Measurements from ENCODE around the gene TMEM108.

The TMEM108 gene

GRCh38 chr3:133079621-133080020 is 41.4 kb downstream of the TMEM108 start:
- TF ChIP-seq, protein P1, sequence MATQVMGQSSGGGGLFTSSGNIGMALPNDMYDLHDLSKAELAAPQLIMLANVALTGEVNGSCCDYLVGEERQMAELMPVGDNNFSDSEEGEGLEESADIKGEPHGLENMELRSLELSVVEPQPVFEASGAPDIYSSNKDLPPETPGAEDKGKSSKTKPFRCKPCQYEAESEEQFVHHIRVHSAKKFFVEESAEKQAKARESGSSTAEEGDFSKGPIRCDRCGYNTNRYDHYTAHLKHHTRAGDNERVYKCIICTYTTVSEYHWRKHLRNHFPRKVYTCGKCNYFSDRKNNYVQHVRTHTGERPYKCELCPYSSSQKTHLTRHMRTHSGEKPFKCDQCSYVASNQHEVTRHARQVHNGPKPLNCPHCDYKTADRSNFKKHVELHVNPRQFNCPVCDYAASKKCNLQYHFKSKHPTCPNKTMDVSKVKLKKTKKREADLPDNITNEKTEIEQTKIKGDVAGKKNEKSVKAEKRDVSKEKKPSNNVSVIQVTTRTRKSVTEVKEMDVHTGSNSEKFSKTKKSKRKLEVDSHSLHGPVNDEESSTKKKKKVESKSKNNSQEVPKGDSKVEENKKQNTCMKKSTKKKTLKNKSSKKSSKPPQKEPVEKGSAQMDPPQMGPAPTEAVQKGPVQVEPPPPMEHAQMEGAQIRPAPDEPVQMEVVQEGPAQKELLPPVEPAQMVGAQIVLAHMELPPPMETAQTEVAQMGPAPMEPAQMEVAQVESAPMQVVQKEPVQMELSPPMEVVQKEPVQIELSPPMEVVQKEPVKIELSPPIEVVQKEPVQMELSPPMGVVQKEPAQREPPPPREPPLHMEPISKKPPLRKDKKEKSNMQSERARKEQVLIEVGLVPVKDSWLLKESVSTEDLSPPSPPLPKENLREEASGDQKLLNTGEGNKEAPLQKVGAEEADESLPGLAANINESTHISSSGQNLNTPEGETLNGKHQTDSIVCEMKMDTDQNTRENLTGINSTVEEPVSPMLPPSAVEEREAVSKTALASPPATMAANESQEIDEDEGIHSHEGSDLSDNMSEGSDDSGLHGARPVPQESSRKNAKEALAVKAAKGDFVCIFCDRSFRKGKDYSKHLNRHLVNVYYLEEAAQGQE (IDR thresholded peaks at IDR 0.05; ENCODE audit: insufficient read depth in 1 of 2, low read depth in 2 of 2, low read length in 2 of 2), result no peak
- TF ChIP-seq SIN3A (IDR thresholded peaks at IDR 0.05; ENCODE audit: borderline replicate concordance, insufficient read depth, low read length) (no peak), POLR2AphosphoS5 (IDR thresholded peaks at IDR 0.05; ENCODE audit: low read depth, low read length) (no peak), FOXP2 (optimal IDR thresholded peaks at IDR 0.05; ENCODE audit: borderline replicate concordance, extremely low read depth, extremely low read length, insufficient read depth) (no peak), TAF1 (IDR thresholded peaks at IDR 0.05; ENCODE audit: borderline replicate concordance, insufficient read depth, low read length) (no peak)

DNA sequence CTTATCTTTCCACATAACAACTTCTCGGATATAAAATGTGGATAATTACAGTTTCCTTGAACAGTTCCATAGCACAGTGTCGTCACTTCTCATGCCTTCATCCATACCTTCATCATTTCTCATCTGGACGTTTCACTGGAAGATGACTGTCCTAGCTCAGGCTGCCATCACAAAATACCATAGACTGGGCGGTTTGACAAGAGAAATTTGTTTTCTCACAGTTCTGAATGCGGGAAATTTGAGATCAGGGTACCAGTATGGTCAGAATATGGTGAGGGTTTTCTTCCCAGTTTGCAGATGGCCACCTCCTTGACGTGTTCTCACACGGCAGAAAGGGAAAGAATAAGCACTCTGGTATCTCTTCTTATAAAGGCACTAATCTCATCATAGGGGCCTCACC is 42.8 kb downstream of the TMEM108 start:
- TF ChIP-seq SIN3A (IDR thresholded peaks at IDR 0.05; ENCODE audit: borderline replicate concordance, insufficient read depth, low read length), result no peak

GRCh38 chr3:133083395-133083794 is 45.2 kb downstream of the TMEM108 start:
- TF ChIP-seq POLR2AphosphoS5 (IDR thresholded peaks at IDR 0.05; ENCODE audit: low read depth, low read length) (no peak), SIN3A (IDR thresholded peaks at IDR 0.05; ENCODE audit: borderline replicate concordance, insufficient read depth, low read length) (no peak), FOXP2 (optimal IDR thresholded peaks at IDR 0.05; ENCODE audit: borderline replicate concordance, extremely low read depth, extremely low read length, insufficient read depth) (no peak), TAF1 (IDR thresholded peaks at IDR 0.05; ENCODE audit: borderline replicate concordance, insufficient read depth, low read length) (no peak)
- TF ChIP-seq, protein P1 (IDR thresholded peaks at IDR 0.05; ENCODE audit: insufficient read depth in 1 of 2, low read depth in 2 of 2, low read length in 2 of 2), result no peak

DNA sequence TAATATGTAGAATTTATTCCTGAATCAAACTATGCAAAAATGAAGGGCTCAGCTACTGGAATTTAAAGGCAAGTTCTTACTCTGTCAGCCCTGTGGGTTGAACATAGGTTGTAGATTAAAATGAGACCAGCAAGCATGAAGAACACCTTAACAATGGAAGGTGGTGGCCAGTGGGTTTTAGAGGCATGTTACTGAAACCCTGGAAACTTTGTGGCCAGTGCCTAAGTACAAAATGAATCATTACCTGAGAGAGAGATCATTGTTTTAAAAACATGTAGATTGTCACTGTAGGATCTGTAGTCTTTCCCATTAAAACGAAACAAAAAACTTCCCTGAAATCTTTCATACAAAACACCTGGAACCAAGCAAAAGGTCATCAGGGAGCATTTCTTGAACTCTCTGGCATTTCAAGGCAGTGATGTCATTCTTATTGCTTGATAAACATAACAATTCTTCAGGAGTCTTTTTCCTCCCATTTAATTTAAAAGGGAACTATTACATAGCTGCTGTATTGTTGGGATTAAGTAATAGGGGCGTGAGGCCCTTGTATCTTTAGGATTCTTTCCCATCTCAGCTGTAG is 51.8 kb downstream of the TMEM108 start:
- no peak for TF ChIP-seq FOXP2 (optimal IDR thresholded peaks at IDR 0.05; ENCODE audit: borderline replicate concordance, extremely low read depth, extremely low read length, insufficient read depth)

GRCh38 chr3:133092681-133093080 is 54.5 kb downstream of the TMEM108 start:
- TF ChIP-seq, protein P1 (IDR thresholded peaks at IDR 0.05; ENCODE audit: insufficient read depth in 1 of 2, low read depth in 2 of 2, low read length in 2 of 2), result no peak
- TF ChIP-seq TAF1 (IDR thresholded peaks at IDR 0.05; ENCODE audit: borderline replicate concordance, insufficient read depth, low read length) (no peak), POLR2AphosphoS5 (IDR thresholded peaks at IDR 0.05; ENCODE audit: low read depth, low read length) (no peak), FOXP2 (optimal IDR thresholded peaks at IDR 0.05; ENCODE audit: borderline replicate concordance, extremely low read depth, extremely low read length, insufficient read depth) (no peak), SIN3A (IDR thresholded peaks at IDR 0.05; ENCODE audit: borderline replicate concordance, insufficient read depth, low read length) (no peak)

DNA sequence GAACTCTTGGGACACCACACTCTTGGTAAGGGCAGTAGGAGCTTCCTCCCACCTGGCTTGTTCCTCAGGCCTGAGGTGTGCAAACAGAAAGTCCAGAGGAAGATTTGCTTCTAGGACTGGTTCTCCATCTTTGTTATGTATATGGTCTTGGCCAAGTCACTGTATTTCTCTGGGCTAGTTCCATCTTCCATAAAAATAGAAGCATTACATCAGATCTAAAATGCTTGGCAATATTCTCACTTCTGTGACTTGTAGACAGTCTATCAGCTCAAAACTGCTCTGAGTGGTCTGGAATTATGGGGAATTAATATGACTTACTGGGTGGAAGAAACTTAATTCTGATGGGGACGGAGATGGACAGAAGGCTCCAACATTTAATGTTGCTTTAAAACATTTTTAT is 55.2 kb downstream of the TMEM108 start:
- TF ChIP-seq TAF1 (IDR thresholded peaks at IDR 0.05; ENCODE audit: borderline replicate concordance, insufficient read depth, low read length), result no peak
- no peak for TF ChIP-seq SIN3A (IDR thresholded peaks at IDR 0.05; ENCODE audit: borderline replicate concordance, insufficient read depth, low read length)
- no peak for TF ChIP-seq POLR2AphosphoS5 (IDR thresholded peaks at IDR 0.05; ENCODE audit: low read depth, low read length)
- TF ChIP-seq FOXP2 (optimal IDR thresholded peaks at IDR 0.05; ENCODE audit: borderline replicate concordance, extremely low read depth, extremely low read length, insufficient read depth), result no peak
- TF ChIP-seq, protein P1 (IDR thresholded peaks at IDR 0.05; ENCODE audit: insufficient read depth in 1 of 2, low read depth in 2 of 2, low read length in 2 of 2), result no peak
